NK-92 treated with Interleukin-12 subunit alpha and Interleukin-12 subunit beta, amount 100 ng/mL, for 24 hours (cell line): Measurements from ENCODE around the gene KRTAP1-3.
"Not testable (repeated sequence)": the region's sequence is repeated elsewhere in the genome, so short reads cannot be mapped to it uniquely, and the experiment has no call there.

ENCODE experiments used
- DNase-seq: peaks from one replicate; lab custom pipeline; 2025; lab: John Stamatoyannopoulos, UW

Gene KRTAP1-3, protein sequence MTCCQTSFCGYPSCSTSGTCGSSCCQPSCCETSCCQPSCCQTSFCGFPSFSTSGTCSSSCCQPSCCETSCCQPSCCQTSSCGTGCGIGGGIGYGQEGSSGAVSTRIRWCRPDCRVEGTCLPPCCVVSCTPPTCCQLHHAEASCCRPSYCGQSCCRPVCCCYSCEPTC

DNA sequence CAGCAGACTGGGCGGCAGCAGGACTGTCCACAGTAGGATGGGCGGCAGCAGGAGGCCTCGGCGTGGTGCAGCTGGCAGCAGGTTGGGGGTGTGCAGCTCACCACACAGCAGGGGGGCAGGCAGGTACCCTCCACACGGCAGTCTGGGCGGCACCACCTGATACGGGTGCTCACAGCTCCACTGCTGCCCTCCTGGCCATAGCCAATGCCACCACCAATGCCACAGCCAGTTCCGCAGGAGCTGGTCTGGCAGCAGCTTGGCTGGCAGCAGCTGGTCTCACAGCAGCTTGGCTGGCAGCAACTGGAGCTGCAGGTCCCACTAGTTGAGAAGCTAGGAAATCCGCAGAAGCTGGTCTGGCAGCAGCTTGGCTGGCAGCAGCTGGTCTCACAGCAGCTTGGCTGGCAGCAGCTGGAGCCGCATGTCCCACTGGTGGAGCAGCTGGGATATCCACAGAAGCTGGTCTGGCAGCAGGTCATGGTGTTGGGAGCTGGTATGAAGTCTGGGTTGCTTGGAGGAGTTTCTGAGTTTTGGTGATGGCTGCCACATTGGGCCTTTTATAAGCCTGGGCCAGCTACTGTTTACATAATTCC lies at the start of gene KRTAP1-3:
TSS of gene KRTAP1-3 (minus strand) at position 529 of the 590 bp plus-strand sequence. CDS start at position 476, 53 bp downstream.
- not testable (repeated sequence) for DNase-seq

DNA sequence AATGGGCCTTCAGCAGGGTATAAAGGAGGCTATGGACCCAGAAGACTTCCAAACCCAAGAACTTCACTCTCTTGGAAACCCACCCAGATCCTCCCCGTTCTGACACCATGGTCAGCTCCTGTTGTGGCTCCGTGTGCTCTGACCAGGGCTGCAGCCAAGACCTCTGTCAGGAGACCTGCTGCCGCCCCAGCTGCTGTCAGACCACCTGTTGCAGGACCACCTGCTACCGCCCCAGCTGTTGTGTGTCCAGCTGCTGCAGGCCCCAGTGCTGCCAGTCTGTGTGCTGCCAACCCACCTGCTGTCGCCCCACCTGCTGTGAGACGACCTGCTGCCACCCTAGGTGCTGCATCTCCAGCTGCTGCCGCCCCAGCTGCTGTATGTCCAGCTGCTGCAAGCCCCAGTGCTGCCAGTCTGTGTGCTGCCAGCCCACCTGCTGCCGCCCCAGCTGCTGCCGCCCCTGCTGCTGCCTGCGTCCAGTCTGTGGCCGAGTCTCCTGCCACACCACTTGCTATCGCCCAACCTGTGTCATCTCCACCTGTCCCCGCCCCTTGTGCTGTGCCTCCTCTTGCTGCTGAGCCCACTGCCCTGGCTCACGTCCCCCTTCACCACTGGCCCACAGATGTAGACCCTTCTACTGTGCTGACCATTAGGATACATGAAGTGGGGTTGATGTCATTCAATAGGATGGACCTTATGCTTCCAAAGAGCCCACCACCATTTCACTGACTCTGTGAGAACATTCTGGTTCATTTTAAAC lies 49.6 kb upstream of the KRTAP1-3 start, which contains the start of gene KRTAP4-7:
TSS of gene KRTAP4-7 (plus strand) at position 51 of the 757 bp plus-strand sequence. CDS start at position 108, 57 bp downstream.
- not testable (repeated sequence) for DNase-seq

GRCh38 chr17:41083427-41083826 lies 48.8 kb upstream of the KRTAP1-3 start:
- not testable (repeated sequence) for DNase-seq

DNA sequence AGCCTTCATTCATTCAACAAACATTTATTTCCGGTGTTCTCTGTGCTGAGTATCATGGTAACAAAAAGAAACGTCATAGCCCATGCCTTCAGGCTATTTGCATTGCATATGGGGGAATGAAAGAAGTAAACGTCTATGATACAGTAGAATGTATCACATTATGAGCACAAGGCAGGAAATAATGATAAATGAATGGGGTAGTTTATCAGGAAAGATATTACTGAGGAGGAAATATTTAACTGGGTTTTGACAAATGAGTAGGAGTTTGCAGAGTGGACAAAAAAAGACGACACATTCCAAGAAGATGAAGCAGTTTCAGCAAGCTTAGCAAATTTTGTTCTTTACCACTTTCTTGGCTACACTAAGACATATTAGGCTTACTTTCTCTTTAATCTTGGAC lies 48.0 kb upstream of the KRTAP1-3 start:
- no peak for DNase-seq

DNA sequence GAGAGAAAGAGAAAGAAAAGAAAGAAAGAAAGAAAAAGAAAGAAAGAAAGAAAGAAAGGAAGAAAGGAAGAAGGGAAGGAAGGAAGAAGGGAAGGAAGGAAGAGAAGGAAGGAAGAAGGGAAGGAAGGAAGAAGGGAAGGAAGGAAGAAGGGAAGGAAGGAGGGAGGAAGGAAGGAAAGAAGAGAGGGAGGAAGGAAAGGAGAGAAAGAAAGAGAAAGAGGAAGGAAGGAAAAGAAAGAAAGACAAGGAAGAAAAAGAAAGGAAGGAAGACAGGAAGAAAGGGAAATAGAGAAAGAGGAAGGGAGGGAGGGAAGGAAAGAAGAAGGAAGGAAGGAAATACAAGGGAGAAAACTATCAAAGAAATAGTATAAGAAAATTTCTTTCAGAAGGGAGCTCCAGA lies 42.1 kb upstream of the KRTAP1-3 start:
- DNase-seq: no peak

DNA sequence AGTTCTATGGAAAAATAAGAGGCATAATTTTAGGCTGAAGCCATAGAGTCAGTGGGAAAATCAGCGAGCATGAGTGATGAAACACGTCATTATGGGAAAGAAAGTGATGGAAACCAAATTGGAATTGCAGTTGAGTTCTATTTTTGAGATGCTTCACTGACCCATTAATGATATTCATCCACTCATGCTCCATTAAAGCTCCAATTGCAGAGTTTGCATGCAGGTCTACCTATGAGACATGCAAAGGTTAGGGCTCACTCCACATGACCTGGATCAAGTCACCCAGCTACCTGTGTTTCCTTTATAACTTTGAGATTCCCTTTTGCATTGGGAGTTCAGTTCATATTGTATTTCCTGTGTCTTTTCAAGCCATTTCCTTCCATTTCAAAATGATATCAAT lies 39.0 kb upstream of the KRTAP1-3 start:
- DNase-seq: no peak

GRCh38 chr17:41071606-41072360 lies 37.1 kb upstream of the KRTAP1-3 start:
- no peak for DNase-seq

GRCh38 chr17:41069031-41069430 lies 34.4 kb upstream of the KRTAP1-3 start:
- DNase-seq: no peak

DNA sequence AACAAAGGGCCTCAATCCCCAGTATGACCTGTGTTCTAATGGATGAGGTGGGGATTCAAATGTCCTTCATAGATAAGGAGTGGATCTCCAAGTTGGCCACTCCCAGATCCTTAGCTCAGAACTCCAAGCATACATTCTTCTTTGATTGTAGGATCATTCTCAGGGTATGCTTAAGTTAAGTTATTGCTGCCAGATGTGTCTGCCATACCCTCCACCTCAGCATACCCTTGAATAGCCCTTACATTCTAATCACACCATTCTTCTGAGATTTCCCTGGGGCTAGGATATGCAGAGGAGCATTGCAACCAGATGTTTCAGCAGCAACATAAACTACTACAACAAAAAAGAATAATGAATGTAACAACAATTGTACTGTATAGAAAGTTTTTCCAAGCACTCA lies 32.6 kb upstream of the KRTAP1-3 start:
- DNase-seq: no peak

DNA sequence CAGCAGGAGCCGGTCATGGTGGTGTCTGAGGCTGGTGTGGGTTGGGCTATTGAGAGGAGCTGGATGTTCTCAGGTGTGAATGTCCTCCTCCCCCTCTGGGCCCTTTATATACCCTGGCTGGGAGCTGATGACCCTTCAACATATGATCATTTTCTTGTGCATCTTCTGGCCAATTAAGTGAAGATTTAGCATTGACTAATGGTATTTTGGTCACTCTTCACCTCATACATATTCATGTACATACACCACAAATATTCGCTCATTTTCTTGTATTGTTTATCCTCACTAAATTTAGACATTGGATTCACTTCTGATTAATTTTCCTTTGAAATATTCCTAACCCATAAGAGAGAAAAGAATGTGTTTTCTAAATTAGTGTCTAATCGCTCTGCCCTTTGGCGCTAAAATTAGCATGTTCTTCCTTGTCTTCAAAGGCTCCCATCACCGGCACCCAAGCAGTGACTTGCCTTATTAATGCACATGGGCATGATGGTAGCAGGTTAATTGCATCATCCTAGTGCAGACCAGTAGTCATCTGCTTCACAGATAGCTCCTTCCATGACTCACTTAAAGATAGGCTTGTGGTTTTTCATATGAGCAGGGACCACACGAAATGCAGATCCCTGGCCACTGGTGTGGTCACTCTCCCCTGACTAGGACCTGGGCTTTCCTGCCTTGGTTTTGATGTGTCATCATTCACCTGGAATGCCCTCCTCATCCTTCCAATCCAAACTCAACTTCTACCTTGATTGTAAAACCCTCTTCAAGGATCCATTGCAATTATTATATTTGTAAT lies 31.4 kb upstream of the KRTAP1-3 start, which contains the start of gene KRTAP2-4:
TSS of gene KRTAP2-4 (minus strand) at position 51 of the 796 bp plus-strand sequence. CDS start at position 17, 34 bp downstream.
- no peak for DNase-seq

- DNase-seq: not testable (repeated sequence)
Measured at GRCh38 chr17:41065016-41065689, 30.5 kb upstream of the KRTAP1-3 start.

DNA sequence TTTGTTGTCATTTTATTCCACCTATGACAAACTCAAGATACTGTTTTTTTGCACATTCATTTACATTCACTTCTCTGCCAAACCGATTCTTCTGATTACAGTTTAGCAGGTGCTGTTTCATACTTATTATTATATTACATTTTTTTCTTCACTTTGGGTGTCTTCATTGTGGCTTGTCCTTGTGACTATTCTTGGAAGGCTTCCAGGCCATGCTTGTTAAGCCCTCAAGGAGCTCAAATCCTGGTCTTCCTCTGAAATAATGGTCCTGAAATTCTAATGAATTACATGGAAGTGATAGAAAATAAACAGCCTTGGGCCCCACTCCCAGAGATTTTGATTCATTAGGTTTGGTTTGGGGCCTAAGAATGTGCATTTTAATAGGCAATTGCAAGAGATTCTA lies 29.6 kb upstream of the KRTAP1-3 start:
- DNase-seq: no peak

DNA sequence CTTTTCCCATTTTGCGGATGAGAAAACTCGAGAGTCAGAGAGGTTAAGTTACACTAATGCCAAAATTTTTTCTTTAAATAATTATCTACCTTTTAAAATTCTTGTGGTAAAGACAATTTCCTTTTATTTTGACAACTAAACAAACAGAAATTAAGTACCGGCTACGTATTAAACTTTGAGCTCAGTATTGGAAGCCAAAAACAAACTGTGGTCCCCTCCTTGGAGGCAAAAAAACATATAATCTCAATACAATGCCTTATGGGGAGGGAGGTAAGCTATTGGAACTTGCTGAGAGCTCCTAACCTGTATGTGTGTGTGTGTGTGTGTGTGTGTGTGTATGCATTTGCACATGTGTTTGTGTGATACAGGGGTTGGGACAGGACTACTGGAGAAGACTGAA lies 28.8 kb upstream of the KRTAP1-3 start:
- no peak for DNase-seq

DNA sequence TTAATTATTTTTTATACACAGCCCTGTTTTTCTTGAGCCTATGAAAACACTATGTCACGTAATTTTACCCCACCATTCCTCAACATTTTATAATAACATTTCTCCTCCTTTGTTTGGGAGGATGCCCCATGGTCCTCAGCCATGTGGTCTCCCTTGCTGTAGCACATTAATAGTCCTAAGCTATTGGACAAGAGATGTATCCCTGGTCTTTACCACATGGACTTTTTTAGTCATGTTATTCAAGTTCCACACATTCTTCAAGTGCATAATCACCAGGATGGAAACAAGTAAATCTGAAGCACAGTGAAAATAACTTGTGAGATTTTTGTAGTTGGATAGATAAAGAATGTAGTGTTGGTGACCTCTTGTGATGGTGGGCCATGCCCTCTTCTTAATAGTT lies 27.3 kb upstream of the KRTAP1-3 start:
- no peak for DNase-seq

DNA sequence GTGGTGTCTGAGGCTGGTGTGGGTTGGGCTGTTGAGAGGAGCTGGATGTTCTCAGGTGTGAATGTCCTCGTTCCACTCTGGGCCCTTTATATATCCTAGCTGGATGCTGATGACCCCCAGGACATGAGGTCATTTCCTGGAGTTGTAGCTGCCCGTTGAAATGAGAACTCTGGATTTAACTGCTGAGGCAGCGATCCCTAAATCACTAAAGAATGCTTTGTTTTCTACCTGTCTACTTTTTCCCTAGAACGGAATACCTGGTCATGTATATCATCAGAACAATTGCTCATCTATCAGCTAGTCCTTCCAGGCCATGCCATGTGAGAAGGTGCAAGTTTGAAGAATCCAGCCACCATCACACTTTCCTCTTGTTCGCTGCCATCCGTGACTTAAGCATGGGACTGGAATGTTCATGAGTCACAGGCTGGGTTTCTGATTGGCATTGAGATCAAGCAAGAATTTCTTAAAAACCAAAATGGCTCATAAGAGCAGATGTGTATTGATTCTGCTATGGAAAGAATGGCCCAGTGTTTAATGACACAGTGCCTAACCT lies 25.5 kb upstream of the KRTAP1-3 start, which contains the start of gene KRTAP2-3:
TSS of gene KRTAP2-3 (minus strand) at position 63 of the 553 bp plus-strand sequence. CDS start 64 bp downstream, outside the sequence.
- no peak for DNase-seq

DNA sequence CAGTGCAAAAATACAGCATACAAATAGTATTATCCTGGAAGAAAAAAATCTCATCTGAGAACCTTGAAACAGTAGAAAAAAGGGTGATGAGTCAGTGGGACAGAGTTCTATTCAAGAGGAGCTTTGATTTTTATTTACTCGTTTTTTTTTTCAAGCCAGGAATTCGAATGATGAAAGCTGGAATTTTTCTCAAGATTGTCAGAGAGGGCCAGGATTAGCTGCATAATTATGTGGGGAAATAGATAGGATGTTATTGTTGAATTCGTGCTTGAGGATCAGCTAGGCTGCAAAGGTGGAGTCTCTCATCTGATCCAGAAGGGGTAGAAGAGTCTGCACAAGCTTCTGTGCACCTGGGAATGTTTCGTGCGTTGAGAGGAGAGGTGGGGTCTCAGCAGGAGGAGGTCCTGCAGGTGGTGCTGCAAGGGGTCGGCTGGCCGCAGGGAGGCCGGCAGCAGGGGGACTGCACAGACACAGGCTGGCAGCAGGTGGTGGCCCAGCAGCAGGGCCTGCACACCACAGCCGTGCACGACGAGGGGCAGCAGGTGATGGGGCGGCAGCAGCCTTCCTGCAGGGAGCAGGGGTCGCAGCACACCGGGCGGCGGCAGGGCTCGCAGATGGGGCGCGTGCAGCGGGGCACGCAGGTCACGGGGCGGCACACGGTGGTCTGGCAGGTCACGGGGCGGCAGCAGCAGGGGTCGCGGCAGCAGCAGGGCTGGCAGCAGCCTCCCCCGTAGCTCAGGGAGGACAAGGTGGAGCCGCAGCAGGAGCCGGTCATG lies 24.8 kb upstream of the KRTAP1-3 start:
- not testable (repeated sequence) for DNase-seq

- no peak for DNase-seq
Measured at GRCh38 chr17:41058741-41059140, 24.1 kb upstream of the KRTAP1-3 start.

GRCh38 chr17:41057547-41057946 lies 22.9 kb upstream of the KRTAP1-3 start:
- DNase-seq: no peak

DNA sequence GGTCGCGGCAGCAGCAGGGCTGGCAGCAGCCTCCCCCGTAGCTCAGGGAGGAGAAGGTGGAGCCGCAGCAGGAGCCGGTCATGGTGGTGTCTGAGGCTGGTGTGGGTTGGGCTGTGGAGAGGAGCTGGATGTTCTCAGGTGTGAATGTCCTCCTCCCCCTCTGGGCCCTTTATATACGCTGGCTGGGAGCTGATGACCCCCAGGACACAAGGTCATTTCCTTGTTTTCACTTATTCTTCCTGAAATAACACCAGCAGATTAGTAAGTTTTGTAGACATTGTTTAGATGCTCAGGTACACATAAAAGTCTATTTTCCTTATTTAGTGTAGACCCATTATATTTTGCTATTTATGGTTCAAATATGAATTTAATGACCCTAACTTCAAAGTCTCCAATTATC lies 20.5 kb upstream of the KRTAP1-3 start, which contains the start of gene KRTAP2-2:
TSS of gene KRTAP2-2 (minus strand) at position 101 of the 400 bp plus-strand sequence. CDS start at position 82, 19 bp downstream.
- not testable (repeated sequence) for DNase-seq
